ENCODE data around the gene NEK11. TPM values are rescaled to one million over a fixed set of nuclear protein-coding genes. Genes with fewer than 3 reads are reported as not detected.

The NEK11 gene
- total RNA-seq, 2 experiments from 2014 or later, result 1.1 to 1.6 TPM

- H3K27ac Mint-ChIP-seq, result no peak overlapping the region
- no peak for DNase-seq
- peaks cover 26% of the 10 kb centered on the region for H3K9me3 Mint-ChIP-seq
- peaks cover 18% of the 10 kb centered on the region for H3K4me1 Mint-ChIP-seq
- H3K36me3 Mint-ChIP-seq (ENCODE audit: low read depth), result peaks cover 24% of the 10 kb centered on the region
- POLR2A ChIA-PET, result no interaction called here
- CTCF ChIA-PET, result interaction anchor here (1.0 to 1.3 kb wide), 2 partner anchors 16 to 24 kb away, joined by 3 read pairs; no protein-coding TSS in a partner anchor
- peaks cover 21% of the 10 kb centered on the region for H3K27me3 Mint-ChIP-seq
- no peak overlapping the region for H3K4me3 Mint-ChIP-seq
These were observed 21.4 kb downstream of the NEK11 start for GRCh38 chr3:131048030-131048429.

DNA sequence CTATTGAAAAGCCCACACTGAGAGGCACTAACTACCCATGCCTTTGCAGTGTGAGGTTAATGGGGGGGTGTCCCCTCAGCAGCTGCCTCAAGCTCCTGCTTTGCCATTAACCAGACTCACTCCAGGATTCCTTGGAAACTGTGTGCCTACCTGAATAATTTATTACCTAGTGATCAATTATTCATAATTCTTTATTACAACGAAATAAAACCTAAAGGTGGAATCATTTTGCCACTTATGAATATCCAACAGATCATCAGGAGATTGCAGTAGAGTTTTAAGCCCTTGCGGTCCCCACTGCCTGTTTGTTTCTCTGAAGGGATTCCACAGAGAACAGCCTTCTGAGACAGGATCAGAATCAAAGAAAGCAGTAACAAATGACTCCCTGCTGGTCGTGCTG is 23.3 kb downstream of the NEK11 start:
- Mint-ChIP-seq H3K4me1 (peaks cover 9% of the 10 kb centered on the region), H3K36me3 (ENCODE audit: low read depth) (peaks cover 5% of the 10 kb centered on the region), H3K27ac (no peak overlapping the region), H3K4me3 (no peak overlapping the region), H3K27me3 (peaks cover 13% of the 10 kb centered on the region), H3K9me3 (peaks cover 7% of the 10 kb centered on the region)
- no peak for DNase-seq
- CTCF ChIA-PET, result no interaction called here
- POLR2A ChIA-PET, result no interaction called here

DNA sequence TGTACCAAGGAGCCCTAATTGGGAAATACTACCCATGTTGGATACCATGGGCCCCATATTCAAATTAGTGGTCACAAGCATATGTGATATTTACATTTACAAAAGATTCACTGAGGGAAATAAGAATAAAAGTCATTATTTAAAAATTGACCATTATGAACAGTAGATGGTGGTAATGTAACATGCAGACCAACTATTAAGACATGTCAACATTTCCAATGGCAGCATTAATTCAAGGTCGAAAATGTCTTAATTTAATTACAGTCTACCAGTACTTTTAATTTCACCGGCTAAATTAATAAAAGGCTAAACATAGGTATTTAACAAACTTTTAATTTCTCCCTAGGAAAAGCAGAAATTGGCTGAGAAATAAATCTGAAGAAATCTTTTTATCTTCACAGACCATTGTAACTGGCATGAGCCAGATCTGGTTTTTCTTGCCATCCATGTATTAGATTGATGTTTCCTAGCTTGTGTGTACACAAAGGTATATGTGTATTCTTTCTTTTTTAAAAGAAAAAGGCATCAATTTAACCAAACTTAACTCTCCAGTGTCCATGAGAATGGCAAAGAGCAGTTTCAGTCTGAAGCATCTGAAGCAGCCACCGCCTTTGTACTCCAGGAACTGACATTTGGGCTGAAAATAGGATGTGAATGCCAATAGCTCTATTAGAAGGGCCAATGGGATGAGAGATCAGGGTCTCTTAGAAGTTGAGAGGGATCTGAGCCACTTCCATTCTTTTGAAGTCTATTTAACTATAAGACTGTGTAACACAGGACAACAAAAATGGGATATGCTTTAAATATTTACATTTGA is 26.6 kb downstream of the NEK11 start:
- DNase-seq, result no peak
- Mint-ChIP-seq H3K9me3 (no peaks in the 10 kb centered on the region), H3K27me3 (no peaks in the 10 kb centered on the region), H3K36me3 (ENCODE audit: low read depth) (no peaks in the 10 kb centered on the region), H3K4me3 (no peak overlapping the region), H3K4me1 (peaks cover 4% of the 10 kb centered on the region), H3K27ac (no peak overlapping the region)
- ChIA-PET CTCF (no interaction called here), POLR2A (no interaction called here)

GRCh38 chr3:131067983-131068382 is 41.3 kb downstream of the NEK11 start:
- no peaks in the 10 kb centered on the region for H3K9me3 Mint-ChIP-seq
- H3K4me3 Mint-ChIP-seq, result no peak overlapping the region
- ChIA-PET CTCF (no interaction called here), POLR2A (no interaction called here)
- no peak overlapping the region for H3K27ac Mint-ChIP-seq
- peaks cover 5% of the 10 kb centered on the region for H3K27me3 Mint-ChIP-seq
- H3K36me3 Mint-ChIP-seq (ENCODE audit: low read depth), result no peaks in the 10 kb centered on the region
- DNase-seq, result no peak
- peaks cover 13% of the 10 kb centered on the region for H3K4me1 Mint-ChIP-seq

- H3K36me3 Mint-ChIP-seq (ENCODE audit: low read depth), result no peaks in the 10 kb centered on the region
- peaks cover 9% of the 10 kb centered on the region for H3K4me1 Mint-ChIP-seq
- no peaks in the 10 kb centered on the region for H3K9me3 Mint-ChIP-seq
- no peak overlapping the region for H3K4me3 Mint-ChIP-seq
- H3K27me3 Mint-ChIP-seq, result peaks cover 1% of the 10 kb centered on the region
- DNase-seq, result no peak
- ChIA-PET POLR2A (no interaction called here), CTCF (no interaction called here)
- no peak overlapping the region for H3K27ac Mint-ChIP-seq
These were observed 45.5 kb downstream of the NEK11 start for GRCh38 chr3:131072099-131072559.

- CTCF ChIA-PET, result no interaction called here
- POLR2A ChIA-PET, result no interaction called here
- no peaks in the 10 kb centered on the region for H3K36me3 Mint-ChIP-seq (ENCODE audit: low read depth)
- H3K27ac Mint-ChIP-seq, result no peak overlapping the region
- DNase-seq, result no peak
- peaks cover 7% of the 10 kb centered on the region for H3K4me1 Mint-ChIP-seq
- H3K9me3 Mint-ChIP-seq, result no peaks in the 10 kb centered on the region
- no peak overlapping the region for H3K4me3 Mint-ChIP-seq
- peaks cover 1% of the 10 kb centered on the region for H3K27me3 Mint-ChIP-seq
These were observed 46.2 kb downstream of the NEK11 start for GRCh38 chr3:131072845-131073244.

DNA sequence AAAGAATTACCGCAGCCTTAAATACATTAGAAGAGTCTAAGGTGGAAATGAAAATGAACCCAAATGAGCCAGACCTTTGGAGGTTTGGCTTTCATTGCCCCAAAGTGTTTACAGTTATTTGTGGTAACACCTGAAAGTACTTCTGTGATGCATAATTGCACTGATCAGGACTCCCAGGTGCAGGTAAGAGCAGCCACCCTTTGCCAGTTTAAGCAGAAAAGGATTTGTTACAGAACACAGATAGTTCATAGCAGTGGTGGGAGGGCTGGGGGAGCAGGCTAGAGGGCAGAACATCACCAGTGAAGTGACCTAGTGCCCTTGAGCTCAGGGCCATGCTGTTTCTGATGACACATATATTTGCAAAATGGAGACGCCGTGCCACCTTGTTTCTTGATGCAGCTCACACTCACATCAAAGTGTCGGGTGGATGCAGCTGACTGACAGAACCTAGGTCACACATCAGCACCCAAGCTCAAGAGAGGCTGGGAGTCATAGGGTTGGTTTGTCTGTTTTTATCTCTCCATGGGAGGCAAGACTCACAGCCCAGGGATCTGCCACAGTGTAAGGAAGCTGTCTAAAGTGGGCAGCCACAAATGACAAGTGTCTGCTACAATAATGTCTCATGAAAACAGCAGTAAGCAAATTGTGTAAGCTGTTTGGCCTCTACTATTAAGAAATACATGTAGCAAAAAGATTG is 49.1 kb downstream of the NEK11 start:
- Mint-ChIP-seq H3K36me3 (ENCODE audit: low read depth) (no peaks in the 10 kb centered on the region), H3K27me3 (peaks cover under 1% of the 10 kb centered on the region), H3K9me3 (no peaks in the 10 kb centered on the region), H3K27ac (no peak overlapping the region), H3K4me3 (no peak overlapping the region), H3K4me1 (peaks cover 5% of the 10 kb centered on the region)
- CTCF ChIA-PET, result interaction anchor here (1.0 kb wide), 1 partner anchor 40 kb away, joined by 3 read pairs; no protein-coding TSS in a partner anchor
- POLR2A ChIA-PET, result no interaction called here
- DNase-seq, result no peak

DNA sequence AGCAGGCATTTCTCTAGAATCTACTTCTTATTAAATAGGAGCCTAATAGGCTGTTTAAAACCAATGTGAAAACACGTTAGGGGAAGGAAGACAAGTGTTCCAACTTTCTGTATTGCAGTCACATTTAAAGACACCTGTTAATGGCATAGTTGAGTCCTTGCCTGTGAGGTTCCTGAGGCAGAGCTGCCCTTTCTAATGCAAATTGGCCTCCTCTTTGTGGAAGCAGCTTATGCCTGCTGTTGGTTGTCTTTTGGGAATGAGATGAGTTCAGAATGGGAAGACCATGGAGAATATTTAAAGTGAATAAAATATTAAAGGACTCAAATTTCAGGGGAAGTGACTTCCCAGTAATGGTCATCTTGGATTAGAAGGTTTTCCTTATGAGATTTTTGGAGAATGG is 51.2 kb downstream of the NEK11 start:
- H3K27me3 Mint-ChIP-seq, result no peaks in the 10 kb centered on the region
- no peak overlapping the region for H3K4me3 Mint-ChIP-seq
- no peaks in the 10 kb centered on the region for H3K36me3 Mint-ChIP-seq (ENCODE audit: low read depth)
- no peaks in the 10 kb centered on the region for H3K9me3 Mint-ChIP-seq
- DNase-seq, result no peak
- POLR2A ChIA-PET, result no interaction called here
- CTCF ChIA-PET, result interaction anchor here (0.7 kb wide), 1 partner anchor 415 kb away, joined by 4 read pairs; no protein-coding TSS in a partner anchor
- H3K27ac Mint-ChIP-seq, result no peak overlapping the region
- H3K4me1 Mint-ChIP-seq, result no peaks in the 10 kb centered on the region

DNA sequence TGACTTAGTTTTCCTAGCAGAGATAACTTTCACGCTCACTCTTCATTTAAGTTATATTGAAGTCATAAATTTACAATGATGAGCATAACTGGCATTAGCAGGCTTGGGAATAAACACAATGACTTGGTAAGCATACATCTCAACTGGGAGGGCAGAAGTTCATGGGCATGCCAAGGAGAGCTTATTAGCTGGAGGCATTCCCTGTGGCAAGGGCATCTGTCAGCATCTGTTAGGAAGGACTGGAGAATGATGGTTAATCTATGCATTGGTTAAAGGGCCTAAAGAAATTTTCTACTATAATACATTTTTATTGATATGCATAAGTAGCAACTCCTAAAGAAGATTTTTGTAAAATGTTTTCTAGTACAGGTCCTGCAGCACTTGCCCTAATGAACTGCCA is 52.4 kb downstream of the NEK11 start:
- no peaks in the 10 kb centered on the region for H3K4me1 Mint-ChIP-seq
- H3K27ac Mint-ChIP-seq, result no peak overlapping the region
- no peak overlapping the region for H3K4me3 Mint-ChIP-seq
- no peak for DNase-seq
- POLR2A ChIA-PET, result no interaction called here
- no peaks in the 10 kb centered on the region for H3K9me3 Mint-ChIP-seq
- H3K36me3 Mint-ChIP-seq (ENCODE audit: low read depth), result no peaks in the 10 kb centered on the region
- CTCF ChIA-PET, result no interaction called here
- H3K27me3 Mint-ChIP-seq, result no peaks in the 10 kb centered on the region

DNA sequence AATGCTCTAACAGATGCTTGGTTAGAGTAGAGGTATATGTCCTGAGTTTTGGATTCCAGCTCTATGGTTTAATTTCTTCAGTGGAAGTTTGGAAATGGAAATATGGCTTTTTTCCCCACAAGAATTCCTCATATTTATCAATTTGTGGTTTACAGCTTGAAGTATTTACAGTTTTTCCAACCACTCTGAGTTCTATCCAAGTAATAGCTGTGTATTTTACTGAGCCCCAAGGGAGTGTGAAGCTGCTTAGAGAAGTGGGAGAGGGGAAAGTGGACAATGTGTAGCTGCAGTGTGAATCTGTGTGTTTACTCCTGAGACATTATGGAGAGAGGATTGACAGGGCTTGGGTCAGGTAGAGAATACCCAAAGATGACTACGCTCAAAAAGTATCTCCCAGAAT is 54.5 kb downstream of the NEK11 start:
- Mint-ChIP-seq H3K36me3 (ENCODE audit: low read depth) (no peaks in the 10 kb centered on the region), H3K27ac (no peak overlapping the region), H3K4me1 (no peaks in the 10 kb centered on the region), H3K9me3 (no peaks in the 10 kb centered on the region), H3K4me3 (no peak overlapping the region), H3K27me3 (no peaks in the 10 kb centered on the region)
- ChIA-PET CTCF (no interaction called here), POLR2A (no interaction called here)
- no peak for DNase-seq

GRCh38 chr3:131082246-131082645 is 55.6 kb downstream of the NEK11 start:
- Mint-ChIP-seq H3K27ac (no peak overlapping the region), H3K9me3 (no peaks in the 10 kb centered on the region), H3K4me3 (no peak overlapping the region), H3K4me1 (no peaks in the 10 kb centered on the region), H3K27me3 (no peaks in the 10 kb centered on the region), H3K36me3 (ENCODE audit: low read depth) (no peaks in the 10 kb centered on the region)
- ChIA-PET POLR2A (no interaction called here), CTCF (no interaction called here)
- DNase-seq, result no peak

DNA sequence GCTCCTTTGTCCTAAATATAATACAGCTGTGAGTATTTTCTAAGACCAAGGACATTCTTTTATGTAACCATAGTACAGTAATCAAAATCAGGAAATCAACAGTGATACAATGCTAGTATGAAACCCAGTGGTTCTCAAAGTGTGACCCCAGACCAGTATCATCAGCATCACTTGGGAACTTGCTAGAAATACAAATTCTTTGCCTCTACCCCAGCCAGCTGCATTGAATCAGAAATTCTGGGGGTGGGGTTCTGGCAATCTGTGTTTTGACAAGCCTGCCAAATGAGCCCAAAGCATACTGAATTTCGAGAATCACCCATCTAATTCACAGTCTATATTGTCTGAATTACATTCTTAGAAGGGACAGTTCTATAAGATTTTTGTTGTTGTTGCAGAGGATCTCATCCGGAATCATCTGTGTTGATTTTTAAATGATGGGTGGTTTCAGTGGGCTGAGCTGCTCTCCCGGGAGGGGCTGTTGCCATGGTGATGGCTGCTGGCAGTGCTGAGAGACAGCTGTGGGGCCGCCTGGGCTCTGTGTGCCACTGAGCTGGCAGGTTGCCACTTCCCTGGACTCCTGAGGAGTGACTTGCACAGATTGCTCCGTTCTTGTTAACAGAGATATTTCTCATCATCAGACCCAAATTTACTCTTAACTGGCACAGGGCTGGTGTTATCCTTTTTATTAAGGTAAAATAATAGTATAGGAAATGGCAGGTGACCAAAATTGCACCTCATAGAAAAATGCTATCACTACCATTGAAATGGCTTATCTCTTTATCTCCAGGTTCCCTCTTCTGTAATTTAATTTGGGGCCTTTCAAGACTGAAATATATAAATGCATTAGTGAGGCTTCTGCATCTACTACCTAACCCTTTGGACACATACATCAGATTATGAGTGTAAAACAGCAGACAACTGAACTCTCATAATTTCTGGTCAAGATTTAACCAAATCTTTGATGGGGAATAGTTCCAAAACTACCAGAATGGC is 56.5 kb downstream of the NEK11 start:
- no peak overlapping the region for H3K27ac Mint-ChIP-seq
- CTCF ChIA-PET, result no interaction called here
- POLR2A ChIA-PET, result no interaction called here
- no peak overlapping the region for H3K4me3 Mint-ChIP-seq
- DNase-seq, result no peak
- H3K9me3 Mint-ChIP-seq, result no peaks in the 10 kb centered on the region
- H3K4me1 Mint-ChIP-seq, result no peaks in the 10 kb centered on the region
- no peaks in the 10 kb centered on the region for H3K27me3 Mint-ChIP-seq
- H3K36me3 Mint-ChIP-seq (ENCODE audit: low read depth), result no peaks in the 10 kb centered on the region

- Mint-ChIP-seq H3K36me3 (ENCODE audit: low read depth) (no peaks in the 10 kb centered on the region), H3K4me3 (no peak overlapping the region), H3K9me3 (peaks cover 2% of the 10 kb centered on the region), H3K27ac (no peak overlapping the region), H3K4me1 (no peaks in the 10 kb centered on the region), H3K27me3 (no peaks in the 10 kb centered on the region)
- ChIA-PET CTCF (no interaction called here), POLR2A (no interaction called here)
- no peak for DNase-seq
These were observed 65.1 kb downstream of the NEK11 start for GRCh38 chr3:131091768-131092167.

All from activated CD4-positive, alpha-beta T cell treated with anti-CD3 and anti-CD28 coated beads, Interleukin-2, amount 10 ng/mL, durations not matched to agents 7 days and 5 days (primary cell).